ENCODE measurements around the gene PRICKLE1.

GRCh38 chr12:42474391-42474790 is 115.2 kb downstream of the PRICKLE1 start:
- TF ChIP-seq, protein P1, sequence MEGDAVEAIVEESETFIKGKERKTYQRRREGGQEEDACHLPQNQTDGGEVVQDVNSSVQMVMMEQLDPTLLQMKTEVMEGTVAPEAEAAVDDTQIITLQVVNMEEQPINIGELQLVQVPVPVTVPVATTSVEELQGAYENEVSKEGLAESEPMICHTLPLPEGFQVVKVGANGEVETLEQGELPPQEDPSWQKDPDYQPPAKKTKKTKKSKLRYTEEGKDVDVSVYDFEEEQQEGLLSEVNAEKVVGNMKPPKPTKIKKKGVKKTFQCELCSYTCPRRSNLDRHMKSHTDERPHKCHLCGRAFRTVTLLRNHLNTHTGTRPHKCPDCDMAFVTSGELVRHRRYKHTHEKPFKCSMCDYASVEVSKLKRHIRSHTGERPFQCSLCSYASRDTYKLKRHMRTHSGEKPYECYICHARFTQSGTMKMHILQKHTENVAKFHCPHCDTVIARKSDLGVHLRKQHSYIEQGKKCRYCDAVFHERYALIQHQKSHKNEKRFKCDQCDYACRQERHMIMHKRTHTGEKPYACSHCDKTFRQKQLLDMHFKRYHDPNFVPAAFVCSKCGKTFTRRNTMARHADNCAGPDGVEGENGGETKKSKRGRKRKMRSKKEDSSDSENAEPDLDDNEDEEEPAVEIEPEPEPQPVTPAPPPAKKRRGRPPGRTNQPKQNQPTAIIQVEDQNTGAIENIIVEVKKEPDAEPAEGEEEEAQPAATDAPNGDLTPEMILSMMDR (IDR thresholded peaks at IDR 0.05) = no peak
- no peak for TF ChIP-seq POLR2A (IDR thresholded peaks at IDR 0.05)

Measured in body of pancreas (tissue), 4 donors.